Epithelial cell of esophagus (primary cell): ENCODE results near the gene RNF114.
A peak's percentile ranks its signal among the peaks of the same experiment; 100 is the strongest.
"Not testable (repeated sequence)": the region's sequence is repeated elsewhere in the genome, so short reads cannot be mapped to it uniquely, and the experiment has no call there.

ENCODE experiments used
- DNase-seq: peaks from one replicate; pipeline ENCODE4 v3.0.0; 2010; ENCODE audit warnings: low read depth
- H3K4me3 ChIP-seq: 2 replicates; pipeline ENCODE4 v1.5.1; 2011; ENCODE audit warnings: mild to moderate bottlenecking, low read length, control low read depth
- CTCF ChIP-seq: IDR thresholded peaks from 2 replicates; pipeline ENCODE4 v1.5.1; 2011; ENCODE audit warnings: low read depth, mild to moderate bottlenecking, low read length, control low read depth, inconsistent platforms; ENCODE audit not compliant: insufficient read depth; ENCODE audit errors: missing control alignments

RNF114 gene

GRCh38 chr20:49970498-49970897 lies 34.3 kb downstream of the RNF114 start:
- no peak overlapping the region for H3K4me3 ChIP-seq
- DNase-seq: no peak
- no peak for TF ChIP-seq CTCF

GRCh38 chr20:49973981-49974380 lies 37.8 kb downstream of the RNF114 start:
- no peak for DNase-seq
- TF ChIP-seq CTCF: no peak
- no peak overlapping the region for H3K4me3 ChIP-seq

GRCh38 chr20:49976542-49976941 lies 40.3 kb downstream of the RNF114 start:
- peak; percentile 68 for DNase-seq
- no peak for TF ChIP-seq CTCF
- no peak overlapping the region for H3K4me3 ChIP-seq

- not testable (repeated sequence) for DNase-seq, H3K4me3 ChIP-seq
These were observed 41.5 kb downstream of the RNF114 start for GRCh38 chr20:49977740-49978139.

- no peak for TF ChIP-seq CTCF
- no peak overlapping the region for H3K4me3 ChIP-seq
- no peak for DNase-seq
These were observed 42.5 kb downstream of the RNF114 start for GRCh38 chr20:49978685-49979029.

GRCh38 chr20:49979030-49979832 lies 43.0 kb downstream of the RNF114 start:
- no peak for DNase-seq
- H3K4me3 ChIP-seq: no peak overlapping the region
- TF ChIP-seq CTCF: peak; percentile 77

- no peak for DNase-seq
- no peak overlapping the region for H3K4me3 ChIP-seq
- no peak for TF ChIP-seq CTCF
These were observed 44.2 kb downstream of the RNF114 start for GRCh38 chr20:49980140-49981008.
